Measurements from ENCODE around the gene ZNF501.

DNA sequence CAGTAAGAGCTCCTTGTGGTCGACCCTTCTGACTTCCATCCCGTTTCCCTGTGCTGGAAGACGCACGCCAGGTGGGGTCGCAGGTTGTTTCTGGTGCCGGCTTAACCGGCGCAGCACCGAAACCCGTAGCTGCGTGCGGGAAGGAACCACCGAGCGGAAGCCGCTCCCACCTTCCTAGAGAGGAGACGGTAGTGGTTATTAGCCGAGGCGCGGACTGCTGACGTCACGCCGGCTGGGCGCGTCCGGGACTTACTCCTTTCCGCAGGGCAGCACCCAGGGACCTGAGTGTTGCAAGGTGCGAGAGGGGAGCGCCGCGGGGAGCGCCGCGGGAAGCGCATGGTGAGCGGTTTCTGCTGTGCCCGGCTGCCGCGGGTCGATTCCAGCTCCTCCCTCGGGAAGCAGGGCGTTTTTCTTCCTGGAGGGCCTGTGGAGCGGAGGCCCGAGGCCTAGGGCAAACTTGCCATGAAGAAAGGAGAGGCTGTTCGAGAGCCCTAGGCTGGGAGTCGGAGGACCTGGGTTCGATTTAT, at the start of gene ZNF501:
- TF ChIP-seq, protein P1, sequence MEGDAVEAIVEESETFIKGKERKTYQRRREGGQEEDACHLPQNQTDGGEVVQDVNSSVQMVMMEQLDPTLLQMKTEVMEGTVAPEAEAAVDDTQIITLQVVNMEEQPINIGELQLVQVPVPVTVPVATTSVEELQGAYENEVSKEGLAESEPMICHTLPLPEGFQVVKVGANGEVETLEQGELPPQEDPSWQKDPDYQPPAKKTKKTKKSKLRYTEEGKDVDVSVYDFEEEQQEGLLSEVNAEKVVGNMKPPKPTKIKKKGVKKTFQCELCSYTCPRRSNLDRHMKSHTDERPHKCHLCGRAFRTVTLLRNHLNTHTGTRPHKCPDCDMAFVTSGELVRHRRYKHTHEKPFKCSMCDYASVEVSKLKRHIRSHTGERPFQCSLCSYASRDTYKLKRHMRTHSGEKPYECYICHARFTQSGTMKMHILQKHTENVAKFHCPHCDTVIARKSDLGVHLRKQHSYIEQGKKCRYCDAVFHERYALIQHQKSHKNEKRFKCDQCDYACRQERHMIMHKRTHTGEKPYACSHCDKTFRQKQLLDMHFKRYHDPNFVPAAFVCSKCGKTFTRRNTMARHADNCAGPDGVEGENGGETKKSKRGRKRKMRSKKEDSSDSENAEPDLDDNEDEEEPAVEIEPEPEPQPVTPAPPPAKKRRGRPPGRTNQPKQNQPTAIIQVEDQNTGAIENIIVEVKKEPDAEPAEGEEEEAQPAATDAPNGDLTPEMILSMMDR (IDR thresholded peaks at IDR 0.05; ENCODE audit: low read depth, low read length) = no peak
- no peak for TF ChIP-seq EZH2phosphoT487 (IDR thresholded peaks at IDR 0.05; ENCODE audit: low read depth)

Measured in OCI-LY3 (cell line).